Hippocampal formation (tissue), 2 donors: ENCODE results near the gene LCT.
A peak's percentile ranks its signal among the peaks of the same experiment; 100 is the strongest.
"Not testable (repeated sequence)": the region's sequence is repeated elsewhere in the genome, so short reads cannot be mapped to it uniquely, and the experiment has no call there.

Experiments
- DNase-seq, 2 donors: peaks; one replicate each; lab custom pipeline; 2025; lab: John Stamatoyannopoulos, UW

The LCT gene

DNA sequence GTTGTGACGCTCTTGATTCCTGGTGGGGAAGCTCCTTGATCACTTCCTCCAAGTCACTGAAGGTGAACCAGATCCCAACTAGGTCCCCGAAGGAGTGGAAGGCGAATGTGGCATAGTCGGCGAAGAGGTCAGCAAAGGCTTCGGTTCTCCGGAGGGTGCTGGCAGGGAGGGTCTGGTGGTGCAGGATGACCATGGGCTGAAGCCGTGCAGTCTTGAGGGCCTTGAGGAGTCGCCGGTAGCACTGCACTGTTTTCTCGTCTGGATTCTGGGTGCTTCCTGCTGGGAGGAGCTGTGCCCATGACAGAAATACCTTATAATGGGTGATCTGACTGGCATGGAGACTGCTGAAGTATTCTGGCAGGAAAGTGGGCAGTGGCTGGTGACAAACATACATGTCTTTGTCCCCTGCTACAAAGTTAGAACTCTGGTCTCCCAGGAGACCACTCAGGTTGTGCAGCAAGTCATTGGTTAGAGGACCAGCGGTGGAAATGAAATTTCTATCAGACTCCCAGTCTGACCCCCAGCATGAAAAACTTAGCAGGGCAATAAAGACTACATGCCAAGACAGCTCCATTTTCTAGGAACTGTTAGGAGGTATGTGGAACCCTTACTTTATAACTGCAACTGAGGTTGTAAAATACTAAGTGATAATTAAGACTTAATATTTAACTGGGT is at the start of gene LCT:
Gene LCT, minus strand, starts transcription at position 589 of the 675 bp plus-strand sequence. Its CDS starts 15 bp downstream, at position 574.
- no peak for DNase-seq

DNA sequence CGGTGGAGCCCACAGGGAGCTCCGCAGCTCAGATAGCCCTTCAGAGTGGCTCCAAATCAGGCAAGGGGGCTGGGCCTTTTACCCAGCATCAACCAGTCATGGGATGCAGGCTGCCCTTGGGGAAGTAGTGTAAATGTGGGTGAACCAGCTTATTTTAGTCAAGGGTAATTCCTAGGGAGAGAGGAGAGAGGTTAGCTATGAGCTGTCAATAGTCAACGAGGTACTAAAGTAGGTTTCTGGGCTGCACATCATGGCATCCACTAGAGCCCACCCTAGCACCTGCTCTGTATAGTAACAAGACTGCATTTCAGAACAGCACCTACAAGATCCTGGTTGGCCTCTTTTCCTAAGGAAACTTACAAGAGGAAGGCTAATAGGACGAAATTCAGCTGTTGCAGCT is 48.7 kb upstream of the LCT start:
- no peak for DNase-seq

DNA sequence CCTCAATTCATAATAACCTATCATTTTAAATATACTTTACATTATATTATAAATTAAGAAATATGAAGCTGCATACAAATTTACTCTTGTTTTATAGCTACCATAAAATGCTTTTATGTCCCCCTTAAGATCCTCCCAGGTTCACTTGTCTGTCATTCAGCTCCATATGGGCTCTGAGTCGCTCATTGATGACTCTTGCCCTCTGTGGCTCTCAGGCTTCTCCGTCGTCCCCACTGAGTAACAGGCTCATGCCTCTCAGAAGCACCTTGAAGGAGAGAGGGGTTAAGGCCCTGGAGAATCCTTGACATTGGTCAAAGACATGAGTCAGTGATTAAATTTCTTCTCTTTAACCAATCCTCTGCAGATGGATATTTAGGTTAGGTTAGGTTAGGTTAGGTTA is 45.4 kb upstream of the LCT start:
- DNase-seq = no peak

DNA sequence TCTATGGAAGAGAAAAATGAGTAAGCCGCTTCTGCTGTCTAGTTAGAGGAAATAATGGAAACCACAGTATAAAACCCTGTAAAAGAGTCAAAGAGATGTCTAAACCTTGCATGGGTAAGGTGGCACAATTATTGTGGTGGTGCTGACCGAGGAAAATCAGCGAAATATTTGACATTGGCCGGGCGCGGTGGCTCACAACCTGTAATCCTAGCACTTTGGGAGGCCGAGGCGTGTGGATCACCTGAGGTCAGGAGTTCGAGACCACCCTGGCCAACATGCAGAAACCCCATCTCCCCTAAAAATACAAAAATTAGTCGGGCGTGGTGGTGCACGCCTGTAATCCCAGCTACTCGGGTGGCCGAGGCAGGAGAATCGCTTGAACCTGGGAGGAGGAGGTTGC is 39.8 kb upstream of the LCT start:
- not testable (repeated sequence) for DNase-seq

DNA sequence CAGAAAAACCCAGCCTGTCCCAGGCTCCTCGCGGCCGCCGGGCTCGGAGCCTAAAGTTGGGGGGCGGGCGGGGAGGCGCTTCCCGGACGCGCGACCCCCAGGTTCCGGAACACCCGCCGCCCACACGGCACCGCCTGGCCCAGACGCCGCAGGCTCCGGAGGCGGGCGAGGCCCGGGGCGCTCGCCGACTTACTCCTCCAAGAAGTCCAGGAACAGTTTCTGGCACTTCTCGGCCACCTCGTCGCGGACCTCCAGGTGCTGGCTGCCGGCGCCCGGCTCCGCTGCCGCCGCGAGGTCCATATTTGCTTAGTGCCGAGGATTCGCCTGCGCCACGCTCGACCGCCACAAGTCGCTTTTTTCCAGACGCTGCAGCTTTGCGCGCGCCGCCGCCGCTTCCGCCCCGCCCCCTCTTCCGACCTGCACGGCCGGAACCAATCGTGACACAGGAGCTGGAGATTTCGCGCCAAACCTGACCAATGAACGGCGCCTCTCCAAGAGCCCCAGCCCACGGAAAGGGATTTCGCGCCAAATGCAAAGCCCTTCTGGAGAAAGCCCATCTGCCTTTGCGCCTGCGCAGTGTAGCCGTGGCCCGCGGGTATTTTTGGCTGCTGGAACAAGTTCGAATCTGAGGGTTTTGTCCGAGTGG is 39.2 kb upstream of the LCT start, which contains the start of gene MCM6:
Gene MCM6, minus strand, starts transcription at position 378 of the 646 bp plus-strand sequence. Its CDS starts 78 bp downstream, at position 300.
- DNase-seq = peak; percentile 90 to 92

GRCh38 chr2:135875491-135876065 is 38.6 kb upstream of the LCT start:
- no peak for DNase-seq

DNA sequence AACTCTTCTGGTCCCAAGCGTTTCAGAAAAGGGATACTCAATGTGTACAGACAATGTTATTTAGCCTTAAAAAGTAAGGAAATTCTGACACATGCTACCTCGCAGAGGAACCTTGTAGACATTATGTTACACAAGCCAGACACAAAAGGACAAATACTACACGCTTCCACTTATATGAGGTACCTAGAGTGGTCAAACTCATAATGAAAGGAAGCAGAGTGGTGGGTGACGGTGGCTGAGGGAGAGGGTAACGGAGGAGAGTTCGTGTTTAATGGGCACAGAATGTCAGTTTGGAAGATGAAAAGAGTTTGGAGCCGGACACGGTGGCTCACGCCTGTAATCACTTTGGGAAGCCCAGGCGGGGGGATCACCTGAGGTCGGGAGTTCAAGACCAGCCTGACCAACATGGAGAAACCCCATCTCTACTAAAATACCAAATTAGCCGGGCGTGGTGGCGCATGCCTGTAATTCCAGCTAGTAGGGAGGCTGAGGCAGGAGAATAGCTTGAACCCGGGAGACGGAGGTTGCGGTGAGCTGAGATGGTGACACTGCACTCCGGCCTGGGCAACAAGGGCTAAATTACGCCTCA is 37.9 kb upstream of the LCT start:
- no peak for DNase-seq

GRCh38 chr2:135870571-135870970 is 33.6 kb upstream of the LCT start:
- DNase-seq = no peak

DNA sequence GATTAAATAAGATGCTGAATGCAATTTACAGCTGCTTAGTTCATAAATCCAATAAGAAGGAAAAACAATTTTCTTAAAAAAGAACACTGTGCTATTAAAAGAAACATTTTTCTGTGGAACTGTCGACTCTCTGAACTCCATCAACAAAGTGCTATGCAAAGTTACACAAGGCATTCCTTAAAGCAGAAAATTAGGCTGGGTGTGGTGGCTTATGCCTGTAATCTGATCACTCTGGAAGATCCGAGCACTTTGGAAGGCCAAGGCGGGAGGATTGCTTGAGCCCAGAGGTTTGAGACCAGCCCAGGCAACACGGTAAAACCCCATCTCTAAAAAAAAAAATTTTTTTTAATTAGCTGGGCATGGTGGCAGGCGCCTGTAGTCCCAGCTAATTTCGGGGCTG is 26.2 kb upstream of the LCT start:
- DNase-seq = no peak

- DNase-seq = no peak
Observed at GRCh38 chr2:135862718-135863117, 25.7 kb upstream of the LCT start.

- DNase-seq = no peak
Observed at GRCh38 chr2:135853401-135853800, 16.4 kb upstream of the LCT start.

DNA sequence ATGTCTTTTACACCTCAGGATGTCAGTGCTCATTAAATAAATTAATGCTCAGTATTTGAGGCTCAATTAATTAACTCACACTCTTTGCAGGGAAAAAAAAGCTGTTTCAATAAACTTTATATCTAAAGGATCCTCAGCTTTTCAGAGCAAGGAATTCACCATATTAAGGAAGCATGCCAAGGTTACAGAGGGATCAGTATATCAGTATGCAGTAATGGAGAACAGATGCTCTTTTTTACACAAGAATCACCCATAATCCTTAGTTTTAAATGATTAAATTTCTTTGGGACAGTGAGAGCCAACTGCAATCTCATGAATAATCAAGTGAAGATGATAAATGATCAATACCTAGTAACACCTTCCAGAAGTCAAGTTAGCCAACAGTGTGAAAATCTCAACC is 14.9 kb upstream of the LCT start:
- DNase-seq = no peak

DNA sequence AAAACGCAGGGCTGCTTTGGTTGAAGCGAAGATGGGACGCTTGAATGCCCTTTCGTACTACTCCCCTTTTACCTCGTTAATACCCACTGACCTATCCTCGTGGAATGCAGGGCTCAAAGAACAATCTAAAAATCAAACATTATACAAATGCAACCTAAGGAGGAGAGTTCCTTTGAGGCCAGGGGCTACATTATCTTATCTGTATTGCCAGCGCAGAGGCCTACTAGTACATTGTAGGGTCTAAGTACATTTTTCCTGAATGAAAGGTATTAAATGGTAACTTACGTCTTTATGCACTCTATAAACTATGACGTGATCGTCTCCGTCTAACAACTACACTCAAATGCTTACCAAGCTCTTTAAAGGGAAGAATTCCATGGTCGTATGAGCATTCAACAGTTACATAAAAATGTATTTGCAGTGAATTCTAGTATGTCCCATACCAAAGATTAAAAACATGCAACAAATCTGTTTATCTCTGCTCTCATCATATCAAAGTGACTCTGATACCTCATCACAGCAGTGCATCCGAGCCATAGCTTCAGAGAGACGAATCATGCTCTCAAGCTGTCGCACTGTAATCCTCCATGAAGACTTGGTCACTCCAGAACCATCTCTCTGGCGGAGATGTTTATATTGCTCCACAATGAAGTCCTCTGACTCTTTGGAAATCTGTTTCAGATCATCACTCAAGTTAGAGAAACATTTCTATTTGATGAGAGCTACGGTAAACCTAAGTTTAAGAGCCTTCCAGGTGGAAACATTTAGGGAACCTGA is 14.1 kb upstream of the LCT start:
- no peak for DNase-seq

- DNase-seq = no peak
Observed at GRCh38 chr2:135849087-135849486, 12.1 kb upstream of the LCT start.

GRCh38 chr2:135845997-135846396 is 9.0 kb upstream of the LCT start:
- DNase-seq = no peak

- DNase-seq = no peak
Observed at GRCh38 chr2:135845257-135845656, 8.3 kb upstream of the LCT start.

DNA sequence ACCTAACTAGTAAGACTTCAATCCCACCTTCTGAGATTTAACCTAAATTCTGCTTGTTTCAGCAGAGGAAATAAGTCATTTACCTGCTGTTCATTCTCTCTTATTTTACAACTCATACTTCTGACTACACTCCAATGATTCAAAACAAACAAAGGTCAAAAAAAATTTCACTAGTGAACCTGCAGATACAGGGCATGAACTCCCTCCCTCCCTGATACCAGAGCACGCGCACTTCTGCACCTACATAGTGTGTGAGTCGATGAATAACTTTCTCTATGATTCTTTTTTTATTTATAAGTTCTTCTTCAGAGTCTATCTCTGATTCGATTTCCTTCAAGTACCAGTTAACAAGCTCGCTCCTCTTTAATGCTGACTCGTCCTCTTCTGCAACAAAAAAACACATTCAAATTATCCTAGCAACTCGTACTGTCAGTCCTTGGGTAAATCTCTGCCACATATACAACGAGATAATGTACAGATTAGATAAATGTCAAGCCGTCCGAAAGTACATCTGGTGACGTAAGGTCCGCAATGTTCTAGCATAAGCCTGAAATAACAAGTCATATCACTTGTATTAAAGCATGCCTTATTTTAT is 7.4 kb upstream of the LCT start:
- DNase-seq = no peak

DNA sequence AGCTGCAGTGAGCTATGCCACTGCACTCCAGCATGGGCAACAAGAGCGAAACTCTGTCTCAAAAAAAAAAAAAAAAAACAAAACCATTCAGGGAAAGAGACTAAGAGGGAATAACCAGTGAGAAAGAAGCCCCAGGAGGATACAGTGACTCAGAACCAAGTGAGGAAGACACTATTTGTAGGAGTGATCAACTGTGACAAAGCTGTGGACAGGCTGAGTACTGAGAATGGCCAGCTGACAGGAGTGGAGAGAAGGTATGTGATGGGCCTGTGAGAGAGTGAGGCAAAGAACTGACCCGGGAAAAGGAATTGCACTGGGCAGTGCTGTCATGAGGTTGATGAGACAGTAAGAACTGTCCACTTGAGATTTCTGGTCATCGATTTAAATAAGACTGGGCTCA is 6.7 kb upstream of the LCT start:
- DNase-seq = no peak

DNA sequence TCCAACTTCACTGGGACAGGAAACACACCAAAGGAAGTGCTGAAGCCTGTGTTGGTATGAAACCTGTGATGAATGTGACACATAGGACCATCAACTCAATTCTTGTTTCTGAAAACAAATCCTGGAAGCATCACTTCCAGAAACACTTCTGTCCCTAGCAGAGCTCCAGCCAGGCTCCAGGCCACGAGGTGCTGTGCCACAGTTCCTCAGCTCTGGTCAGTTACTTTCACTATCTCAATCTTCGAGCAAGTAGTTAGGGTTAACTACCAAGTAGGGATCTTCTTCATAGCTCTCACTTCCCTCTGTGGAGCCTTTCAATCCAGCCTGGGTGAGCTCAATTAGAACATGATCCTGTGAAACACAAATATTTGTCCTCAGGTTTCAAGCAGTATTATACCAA is 3.6 kb upstream of the LCT start:
- peak in 1 of 2 donors; percentile 1 for DNase-seq

GRCh38 chr2:135839713-135840112 is 2.7 kb upstream of the LCT start:
- no peak for DNase-seq

GRCh38 chr2:135838502-135838901 is 1.5 kb upstream of the LCT start:
- DNase-seq = no peak

DNA sequence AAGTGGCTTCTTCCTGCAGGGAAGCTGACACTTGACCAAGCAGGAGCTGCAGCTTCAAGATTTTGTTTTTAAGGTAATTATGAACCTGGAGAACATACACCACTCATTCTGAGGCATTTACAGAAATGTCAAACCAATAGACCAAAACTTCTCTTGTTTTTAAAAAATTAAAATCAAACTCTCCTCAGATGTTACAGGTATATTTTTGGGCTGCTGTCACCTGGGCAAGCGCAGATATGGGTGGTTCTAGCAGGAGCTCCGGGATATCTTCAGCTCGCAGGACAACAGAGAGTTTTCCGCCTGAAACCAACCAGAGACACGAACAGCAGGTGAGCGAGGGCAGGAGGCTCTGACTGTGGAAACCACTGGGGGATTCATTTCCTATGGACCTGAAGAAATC is 4.1 kb downstream of the LCT start:
- no peak for DNase-seq
